Hepatocyte (in vitro differentiated cells): ENCODE data around the gene FAF2. TPM values are rescaled to one million over a fixed set of nuclear protein-coding genes. Genes with fewer than 3 reads are reported as not detected.

Source experiments
- DNase-seq: peaks from one replicate; pipeline ENCODE4 v3.0.0-alpha.2; 2016; ENCODE audit warnings: low spot score
- H2AFZ ChIP-seq: fragments of 200-600 bp; sonication (generic); 2 replicates; pipeline ENCODE4 v1.6.0; 2016; ENCODE audit warnings: antibody characterized with exemption, mild to moderate bottlenecking
- H3K27ac ChIP-seq: fragments of 200-600 bp; sonication (generic); 2 replicates; pipeline ENCODE4 v1.5.1; 2016; ENCODE audit warnings: mild to moderate bottlenecking
- H3K27me3 ChIP-seq: fragments of 200-600 bp; sonication (generic); 2 replicates; pipeline ENCODE4 v1.6.1; 2016
- H3K36me3 ChIP-seq: fragments of 200-600 bp; sonication (generic); replicated peaks from 2 replicates; pipeline ENCODE4 v1.5.1; 2016; ENCODE audit warnings: low read depth; ENCODE audit not compliant: insufficient read depth
- H3K4me1 ChIP-seq: fragments of 200-600 bp; sonication (generic); 2 replicates; pipeline ENCODE4 v1.5.1; 2016; ENCODE audit warnings: mild to moderate bottlenecking, moderate library complexity; ENCODE audit not compliant: insufficient read depth
- H3K4me2 ChIP-seq: fragments of 200-600 bp; sonication (generic); 2 replicates; pipeline ENCODE4 v1.6.0; 2016
- H3K4me3 ChIP-seq: fragments of 200-600 bp; sonication (generic); 2 replicates; pipeline ENCODE4 v1.5.1; 2016; ENCODE audit warnings: mild to moderate bottlenecking
- H3K79me2 ChIP-seq: fragments of 200-600 bp; sonication (generic); 2 replicates; pipeline ENCODE4 v1.6.0; 2017; ENCODE audit warnings: mild to moderate bottlenecking
- H3K9me2 ChIP-seq: fragments of 200-600 bp; sonication (generic); replicated peaks from 2 replicates; pipeline ENCODE4 v1.6.0; 2017; ENCODE audit warnings: mild to moderate bottlenecking; ENCODE audit not compliant: insufficient read depth
- H3K9me3 ChIP-seq: fragments of 200-600 bp; sonication (generic); 2 replicates; pipeline ENCODE4 v1.5.1; 2016; ENCODE audit warnings: low read depth, mild to moderate bottlenecking
- H4K20me1 ChIP-seq: fragments of 200-600 bp; sonication (generic); 2 replicates; pipeline ENCODE4 v1.6.0; 2016; ENCODE audit warnings: mild to moderate bottlenecking; ENCODE audit not compliant: insufficient read depth, poor library complexity, severe bottlenecking
- EZH2 ChIP-seq: fragments of 200-600 bp; sonication (generic); IDR thresholded peaks from 2 replicates; pipeline ENCODE4 v1.6.1; 2016; ENCODE audit warnings: antibody characterized with exemption, mild to moderate bottlenecking, borderline replicate concordance
- EZH2phosphoT487 ChIP-seq: fragments of 200-600 bp; sonication (generic); IDR thresholded peaks from one replicate; pipeline ENCODE4 v1.6.1; 2018; ENCODE audit warnings: antibody characterized with exemption, mild to moderate bottlenecking, low read depth, moderate library complexity; ENCODE audit not compliant: unreplicated experiment, severe bottlenecking
- WGBS: methylation state at CpG from one replicate; pipeline ENCODE4 v1.1.6; 2016; ENCODE audit warnings: low lambda C conversion rate; ENCODE audit errors: missing lambda C conversion rate; 5-methylcytosine and 5-hydroxymethylcytosine counted together
- polyA plus RNA-seq: library from polyadenylated mRNA; unstranded; fragments of >200 nt; fragmentation: Nextera tagmentation; extraction: Ambion mirVana; gene quantifications from 2 replicates; pipeline ENCODE4 v1.2.1, GENCODE V29; 2016
- total RNA-seq: library from RNA; depleted of rRNA; stranded (reverse); fragments of >200 nt; gene quantifications from 2 replicates; pipeline ENCODE4 v1.2.3, GENCODE V29; 2014
- TF ChIP-seq, protein P1 (sequence below): fragments of 200-600 bp; sonication (generic); IDR thresholded peaks from 2 replicates; pipeline ENCODE4 v1.5.1; 2016; ENCODE audit warnings: antibody characterized with exemption, mild to moderate bottlenecking; ENCODE audit not compliant: poor library complexity

Gene FAF2
- total and polyA plus RNA-seq, 2 experiments from 2014 or later, result 47.3 to 63.1 TPM

- Histone ChIP-seq H3K9me2 (no peaks in the 10 kb centered on the region), H3K36me3 (no peaks in the 10 kb centered on the region), H3K27ac (no peak overlapping the region), H3K4me3 (no peak overlapping the region), H3K4me2 (peak overlapping the region; percentile 89), H3K9me3 (no peaks in the 10 kb centered on the region), H3K27me3 (no peaks in the 10 kb centered on the region), H3K79me2 (peaks cover 73% of the 10 kb centered on the region), H4K20me1 (peaks cover 44% of the 10 kb centered on the region), H2AFZ (no peak overlapping the region), H3K4me1 (peaks cover 18% of the 10 kb centered on the region)
- TF ChIP-seq EZH2phosphoT487, result no peak
- no peak for TF ChIP-seq EZH2
- TF ChIP-seq, protein P1, sequence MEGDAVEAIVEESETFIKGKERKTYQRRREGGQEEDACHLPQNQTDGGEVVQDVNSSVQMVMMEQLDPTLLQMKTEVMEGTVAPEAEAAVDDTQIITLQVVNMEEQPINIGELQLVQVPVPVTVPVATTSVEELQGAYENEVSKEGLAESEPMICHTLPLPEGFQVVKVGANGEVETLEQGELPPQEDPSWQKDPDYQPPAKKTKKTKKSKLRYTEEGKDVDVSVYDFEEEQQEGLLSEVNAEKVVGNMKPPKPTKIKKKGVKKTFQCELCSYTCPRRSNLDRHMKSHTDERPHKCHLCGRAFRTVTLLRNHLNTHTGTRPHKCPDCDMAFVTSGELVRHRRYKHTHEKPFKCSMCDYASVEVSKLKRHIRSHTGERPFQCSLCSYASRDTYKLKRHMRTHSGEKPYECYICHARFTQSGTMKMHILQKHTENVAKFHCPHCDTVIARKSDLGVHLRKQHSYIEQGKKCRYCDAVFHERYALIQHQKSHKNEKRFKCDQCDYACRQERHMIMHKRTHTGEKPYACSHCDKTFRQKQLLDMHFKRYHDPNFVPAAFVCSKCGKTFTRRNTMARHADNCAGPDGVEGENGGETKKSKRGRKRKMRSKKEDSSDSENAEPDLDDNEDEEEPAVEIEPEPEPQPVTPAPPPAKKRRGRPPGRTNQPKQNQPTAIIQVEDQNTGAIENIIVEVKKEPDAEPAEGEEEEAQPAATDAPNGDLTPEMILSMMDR, result no peak
- no peak for DNase-seq
- WGBS, result 100% methylated on average over 1 of the region's 1 CpG
Measured at GRCh38 chr5:176450077-176450476, 1.9 kb downstream of the FAF2 start.

GRCh38 chr5:176454724-176455394, 6.7 kb downstream of the FAF2 start:
- TF ChIP-seq EZH2, result no peak
- TF ChIP-seq EZH2phosphoT487, result no peak
- TF ChIP-seq, protein P1, result no peak
- Histone ChIP-seq H3K27me3 (no peaks in the 10 kb centered on the region), H3K79me2 (peaks cover 98% of the 10 kb centered on the region), H3K27ac (no peak overlapping the region), H3K4me2 (no peak overlapping the region), H3K4me1 (peaks cover 3% of the 10 kb centered on the region), H2AFZ (no peak overlapping the region), H3K9me2 (no peaks in the 10 kb centered on the region), H4K20me1 (peaks cover 62% of the 10 kb centered on the region), H3K4me3 (no peak overlapping the region), H3K9me3 (no peaks in the 10 kb centered on the region), H3K36me3 (no peaks in the 10 kb centered on the region)
- no peak for DNase-seq
- 89% methylated on average over 4 of the region's 4 CpGs for WGBS

DNA sequence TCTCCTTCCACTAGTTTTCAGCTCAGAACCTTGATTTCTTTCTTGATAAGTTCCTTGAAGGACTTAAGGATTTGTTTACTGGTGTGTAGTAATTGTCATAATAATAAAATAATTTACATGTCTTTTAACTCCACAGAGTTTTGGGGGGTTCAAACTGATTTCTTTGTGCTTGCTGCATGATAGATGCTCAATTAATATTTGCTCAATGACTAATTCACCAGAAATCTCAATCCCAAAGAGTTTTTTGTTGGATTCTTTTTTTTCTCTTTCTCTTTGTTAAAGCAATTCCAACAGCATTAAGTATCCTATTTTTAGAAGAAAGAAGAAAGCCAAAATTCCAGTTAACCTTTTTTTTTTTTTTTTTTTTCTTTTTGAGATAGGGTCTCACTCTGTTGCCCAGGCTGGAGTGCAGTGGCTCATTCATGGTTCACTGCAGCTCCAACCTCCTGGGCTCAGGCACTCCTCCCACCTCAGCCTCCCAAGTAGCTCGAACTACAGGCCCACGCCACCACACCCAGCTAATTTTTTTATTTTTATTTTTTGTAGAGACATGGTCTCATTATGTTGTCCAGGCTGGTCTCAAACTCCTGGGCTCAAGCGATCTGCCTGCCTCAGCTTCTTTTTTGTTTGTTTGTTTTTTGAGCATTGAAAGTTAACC, 10.8 kb downstream of the FAF2 start:
- 99% methylated on average over 3 of the region's 3 CpGs for WGBS
- H3K36me3 ChIP-seq, result no peaks in the 10 kb centered on the region
- H3K27me3 ChIP-seq, result no peaks in the 10 kb centered on the region
- H4K20me1 ChIP-seq, result peaks cover 65% of the 10 kb centered on the region
- no peak overlapping the region for H3K4me2 ChIP-seq
- DNase-seq, result no peak
- no peak overlapping the region for H2AFZ ChIP-seq
- H3K4me1 ChIP-seq, result no peaks in the 10 kb centered on the region
- H3K79me2 ChIP-seq, result peaks cover 100% of the 10 kb centered on the region
- TF ChIP-seq EZH2, result no peak
- TF ChIP-seq EZH2phosphoT487, result no peak
- TF ChIP-seq, protein P1, result no peak
- no peak overlapping the region for H3K4me3 ChIP-seq
- no peaks in the 10 kb centered on the region for H3K9me3 ChIP-seq
- H3K9me2 ChIP-seq, result no peaks in the 10 kb centered on the region
- no peak overlapping the region for H3K27ac ChIP-seq
